Putamen (tissue), 1 donor: ENCODE measurements around the gene NBPF19.
"Not testable (repeated sequence)": the region's sequence is repeated elsewhere in the genome, so short reads cannot be mapped to it uniquely, and the experiment has no call there.

Experiments used
- DNase-seq: peaks from one replicate; pipeline ENCODE4 v3.0.0-alpha.2; 2016; ENCODE audit warnings: low spot score

Gene NBPF19, protein sequence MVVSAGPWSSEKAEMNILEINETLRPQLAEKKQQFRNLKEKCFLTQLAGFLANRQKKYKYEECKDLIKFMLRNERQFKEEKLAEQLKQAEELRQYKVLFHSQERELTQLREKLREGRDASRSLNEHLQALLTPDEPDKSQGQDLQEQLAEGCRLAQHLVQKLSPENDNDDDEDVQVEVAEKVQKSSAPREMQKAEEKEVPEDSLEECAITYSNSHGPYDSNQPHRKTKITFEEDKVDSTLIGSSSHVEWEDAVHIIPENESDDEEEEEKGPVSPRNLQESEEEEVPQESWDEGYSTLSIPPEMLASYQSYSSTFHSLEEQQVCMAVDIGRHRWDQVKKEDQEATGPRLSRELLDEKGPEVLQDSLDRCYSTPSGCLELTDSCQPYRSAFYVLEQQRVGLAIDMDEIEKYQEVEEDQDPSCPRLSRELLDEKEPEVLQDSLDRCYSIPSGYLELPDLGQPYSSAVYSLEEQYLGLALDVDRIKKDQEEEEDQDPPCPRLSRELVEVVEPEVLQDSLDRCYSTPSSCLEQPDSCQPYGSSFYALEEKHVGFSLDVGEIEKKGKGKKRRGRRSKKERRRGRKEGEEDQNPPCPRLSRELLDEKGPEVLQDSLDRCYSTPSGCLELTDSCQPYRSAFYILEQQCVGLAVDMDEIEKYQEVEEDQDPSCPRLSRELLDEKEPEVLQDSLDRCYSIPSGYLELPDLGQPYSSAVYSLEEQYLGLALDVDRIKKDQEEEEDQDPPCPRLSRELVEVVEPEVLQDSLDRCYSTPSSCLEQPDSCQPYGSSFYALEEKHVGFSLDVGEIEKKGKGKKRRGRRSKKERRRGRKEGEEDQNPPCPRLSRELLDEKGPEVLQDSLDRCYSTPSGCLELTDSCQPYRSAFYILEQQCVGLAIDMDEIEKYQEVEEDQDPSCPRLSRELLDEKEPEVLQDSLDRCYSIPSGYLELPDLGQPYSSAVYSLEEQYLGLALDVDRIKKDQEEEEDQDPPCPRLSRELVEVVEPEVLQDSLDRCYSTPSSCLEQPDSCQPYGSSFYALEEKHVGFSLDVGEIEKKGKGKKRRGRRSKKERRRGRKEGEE (N-terminal part only)

DNA sequence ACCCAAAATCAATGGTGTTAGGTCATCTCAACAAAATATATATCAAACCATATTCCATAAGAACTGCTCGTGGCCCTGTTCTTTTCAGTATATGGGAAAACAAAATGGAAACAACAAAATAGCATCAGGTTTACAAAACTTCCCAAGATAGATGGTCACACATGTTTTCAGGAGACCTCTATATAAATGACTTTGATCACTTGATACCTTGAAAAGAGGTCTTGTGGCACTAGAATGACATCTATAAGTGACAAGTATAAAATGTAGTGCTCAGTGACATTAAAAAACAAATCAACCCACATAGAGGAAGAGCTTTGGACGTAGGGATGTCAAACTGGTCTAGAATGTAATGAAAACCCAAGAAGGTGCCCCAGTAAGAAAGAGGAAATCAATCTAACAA lies at the start of gene NBPF19:
TSS of gene NBPF19 (plus strand) at position 301 of the 400 bp plus-strand sequence. CDS start 888 bp downstream, outside the sequence.
- not testable (repeated sequence) for DNase-seq

DNA sequence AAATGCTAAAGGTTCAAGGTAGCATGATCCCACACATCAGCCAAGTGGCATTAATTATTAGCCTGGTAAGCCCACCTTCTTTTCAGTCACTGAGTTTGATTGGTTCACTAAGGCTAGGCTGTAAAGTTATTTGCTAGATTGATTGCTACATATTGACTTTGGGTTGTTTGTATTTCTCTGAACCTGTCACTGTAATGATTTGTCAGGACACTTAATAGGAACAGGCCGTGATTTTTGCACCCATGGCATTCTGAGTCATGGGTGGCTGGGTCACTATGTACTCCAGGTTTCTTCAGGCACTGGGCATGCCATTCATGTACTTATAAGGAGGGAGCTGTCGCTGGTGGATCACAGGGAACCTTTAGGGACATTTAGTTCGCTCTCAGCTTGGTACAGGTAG lies 46.5 kb upstream of the NBPF19 start:
- not testable (repeated sequence) for DNase-seq

DNA sequence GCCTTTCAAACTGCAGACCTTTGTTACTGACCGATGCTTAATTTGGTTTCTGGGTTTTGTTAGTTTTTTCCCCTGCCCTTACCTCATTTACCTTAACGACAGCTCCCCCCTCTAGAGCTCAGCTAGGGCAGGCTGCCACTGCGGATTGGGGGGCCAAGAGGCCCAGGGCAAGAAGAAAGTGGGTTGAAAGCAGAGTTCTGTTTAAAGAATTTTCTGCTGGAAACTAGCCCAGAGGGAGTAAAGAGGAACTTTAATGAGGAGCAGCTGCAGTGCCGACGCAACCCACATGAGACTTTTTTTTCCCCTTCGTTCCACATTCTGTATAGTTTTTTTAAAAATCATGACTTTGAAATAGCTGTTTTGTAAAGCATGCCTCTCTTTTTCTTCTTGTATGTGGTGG lies 29.4 kb upstream of the NBPF19 start:
- peak; percentile 42 for DNase-seq

DNA sequence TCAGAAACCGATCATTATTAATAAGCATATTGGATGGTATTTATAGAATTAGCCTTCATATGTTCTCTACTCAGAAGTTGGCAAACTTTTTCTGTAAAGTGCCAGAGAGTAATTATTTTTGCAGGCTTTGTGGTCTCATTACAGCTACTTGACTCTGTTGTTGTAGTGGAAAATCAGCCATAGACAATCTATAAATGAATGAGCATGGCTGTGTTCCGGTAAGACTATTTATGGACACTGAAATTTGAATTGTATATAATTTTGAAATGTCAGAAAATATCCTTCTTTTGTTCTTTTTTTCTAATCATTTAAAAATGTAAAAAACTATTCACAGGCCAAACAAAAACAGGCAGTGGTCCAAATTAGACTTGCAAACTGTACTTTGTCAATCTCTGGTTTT lies 22.6 kb upstream of the NBPF19 start:
- DNase-seq: not testable (repeated sequence)

DNA sequence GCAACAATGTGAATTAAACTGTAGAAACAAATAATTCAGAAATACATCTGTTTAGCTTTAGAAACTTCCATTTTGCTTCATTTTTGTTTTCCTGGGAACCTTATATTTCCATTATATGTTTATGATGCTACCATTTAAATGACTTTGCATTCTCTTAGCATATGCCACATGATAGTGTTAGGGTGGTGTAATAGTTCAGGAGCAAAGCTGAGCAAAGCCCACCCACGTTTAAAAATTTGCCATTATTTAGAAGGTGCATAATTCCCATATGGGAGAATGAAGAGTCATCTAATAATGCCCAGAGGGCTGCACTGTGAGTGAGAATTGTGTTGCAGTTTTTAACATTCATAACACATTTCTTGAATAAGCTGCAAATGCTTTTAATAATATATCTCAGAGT lies 22.2 kb upstream of the NBPF19 start:
- DNase-seq: not testable (repeated sequence)

DNA sequence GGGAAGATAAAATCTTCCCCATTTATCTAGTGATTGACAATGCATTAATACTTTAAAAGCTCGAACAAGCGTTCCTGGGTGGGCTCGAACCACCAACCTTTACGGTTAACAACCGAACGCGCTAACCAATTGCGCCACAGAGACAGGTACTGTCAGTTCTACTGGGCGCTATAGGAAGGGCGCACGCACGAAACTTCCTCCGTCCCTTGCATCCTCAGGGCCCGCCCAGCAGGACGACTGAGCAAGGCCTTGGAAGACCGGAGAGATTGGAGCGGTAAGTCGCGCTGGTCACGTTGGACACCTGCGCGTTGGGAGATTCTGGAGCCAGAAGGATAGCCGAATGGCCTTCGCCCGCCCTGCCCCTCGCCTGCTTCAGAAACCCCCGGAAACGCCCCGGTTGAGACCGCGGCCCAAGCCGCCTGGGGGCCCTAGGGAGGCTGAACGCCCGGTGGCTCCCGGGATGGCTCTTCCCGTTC lies 83.5 kb downstream of the NBPF19 start:
- peak; percentile 0 for DNase-seq

DNA sequence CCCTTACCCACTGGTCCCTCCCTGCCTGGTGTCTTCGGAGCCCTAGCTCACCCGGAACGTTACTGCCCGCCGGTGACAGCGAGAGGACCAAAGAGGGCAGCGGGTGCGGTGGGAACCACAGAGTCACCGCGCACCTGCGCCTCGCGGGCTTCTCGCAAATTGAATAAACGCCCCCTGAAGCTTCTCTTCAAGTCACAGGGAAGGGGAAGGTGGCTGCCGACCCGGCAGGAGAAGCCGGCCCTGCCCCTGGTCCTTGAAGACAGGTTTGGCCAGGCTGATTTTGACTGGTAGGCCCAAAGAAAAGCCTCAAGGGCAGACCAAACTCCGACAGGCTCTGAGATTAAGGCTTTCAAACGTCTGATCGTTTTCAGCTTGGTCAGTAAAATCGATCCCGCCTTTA lies 87.0 kb downstream of the NBPF19 start:
- not testable (repeated sequence) for DNase-seq

DNA sequence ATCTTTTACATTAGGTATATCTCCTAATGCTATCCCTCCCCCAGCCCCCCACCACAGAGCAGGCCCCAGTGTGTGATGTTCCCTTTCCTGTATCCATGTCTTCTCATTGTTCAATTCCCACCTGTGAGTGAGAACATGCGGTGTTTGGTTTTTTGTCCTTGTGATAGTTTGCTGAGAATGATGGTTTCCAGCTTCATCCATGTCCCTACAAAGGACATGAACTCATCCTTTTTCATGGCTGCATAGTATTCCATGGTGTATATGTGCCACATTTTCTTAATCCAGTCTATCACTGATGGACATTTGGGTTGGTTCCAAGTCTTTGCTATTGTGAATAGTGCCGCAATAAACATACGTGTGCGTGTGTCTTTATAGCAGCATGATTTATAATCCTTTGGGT lies 90.6 kb downstream of the NBPF19 start:
- not testable (repeated sequence) for DNase-seq

DNA sequence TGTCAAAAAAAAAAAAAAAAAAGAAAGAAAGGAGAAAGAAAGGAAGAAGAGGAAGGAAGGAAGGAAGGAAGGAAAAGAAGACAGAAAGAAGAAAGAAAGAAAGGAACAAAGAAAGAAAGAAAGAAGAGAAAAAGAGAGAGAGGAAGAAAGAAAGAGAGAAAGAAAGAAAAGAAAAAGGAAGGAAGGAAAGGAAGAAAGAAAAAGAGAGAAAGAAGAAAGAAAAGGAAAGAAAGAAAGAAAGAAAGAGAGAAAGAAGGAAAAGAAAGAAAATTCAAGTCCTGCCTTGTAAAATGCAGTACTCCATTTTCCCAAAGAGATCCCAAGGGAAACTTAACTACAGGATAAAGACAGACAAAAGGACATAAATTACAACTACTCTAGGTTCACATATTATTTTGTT lies 97.9 kb downstream of the NBPF19 start:
- DNase-seq: not testable (repeated sequence)

DNA sequence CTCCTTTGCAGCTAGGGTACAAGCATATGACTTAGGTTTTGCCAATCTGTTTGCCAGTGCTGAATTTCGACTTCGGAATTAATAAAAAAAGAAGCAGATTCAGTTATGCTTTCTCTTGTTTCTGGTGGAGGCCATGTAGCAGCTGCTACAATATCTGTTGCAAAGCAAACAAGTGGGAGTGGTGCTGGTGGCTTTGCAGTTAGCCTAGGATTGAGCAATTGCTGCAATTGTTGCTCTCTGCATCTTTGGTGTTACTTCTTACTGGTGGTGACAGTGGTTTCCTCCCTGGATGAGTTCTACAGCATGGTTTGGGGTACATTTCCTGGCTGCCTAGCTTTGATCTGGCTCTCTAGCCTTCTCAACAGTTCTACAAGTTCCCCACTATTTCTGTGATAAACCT lies 110.7 kb downstream of the NBPF19 start:
- DNase-seq: not testable (repeated sequence)
